Fibroblast of lung (primary cell): ENCODE data around the gene CHDH. TPM values are rescaled to one million over a fixed set of nuclear protein-coding genes. Genes with fewer than 3 reads are reported as not detected.

Source experiments
- DNase-seq, 2 donors: peaks; one replicate each; pipeline versions ENCODE4 v3.0.0 to v3.0.0-alpha.2; 2010; ENCODE audit warnings: low read depth in 2 of 2
- H2AFZ ChIP-seq: 2 replicates; pipeline ENCODE4 v1.5.1; 2012; ENCODE audit warnings: low read length, control low read depth, inconsistent platforms
- H3K27ac ChIP-seq: 2 replicates; pipeline ENCODE4 v1.5.1; 2011; ENCODE audit warnings: low read length, control low read depth; ENCODE audit not compliant: insufficient read depth
- H3K27me3 ChIP-seq: 2 replicates; pipeline ENCODE4 v1.5.1; 2011; ENCODE audit warnings: mild to moderate bottlenecking, low read length; ENCODE audit not compliant: control insufficient read depth, insufficient read depth
- H3K36me3 ChIP-seq: 2 replicates; pipeline ENCODE4 v1.5.1; 2011; ENCODE audit warnings: low read length; ENCODE audit not compliant: control insufficient read depth, insufficient read depth
- H3K4me1 ChIP-seq: 2 replicates; pipeline ENCODE4 v1.5.1; 2011; ENCODE audit warnings: low read length; ENCODE audit not compliant: control insufficient read depth, insufficient read depth; ENCODE audit errors: extremely low read depth
- H3K4me2 ChIP-seq: 2 replicates; pipeline ENCODE4 v1.5.1; 2011; ENCODE audit warnings: low read length, control low read depth; ENCODE audit not compliant: insufficient read depth; ENCODE audit errors: extremely low read depth
- H3K4me3 ChIP-seq, 4 experiments: fragments of 200-600 bp in 1 of 4; sonication (generic) in 1 of 4; replicated peaks in 1 of 4; 2 replicates each; pipeline ENCODE4 v1.5.1; 2011 to 2016; ENCODE audit warnings: low read length in 4 of 4, low read depth in 3 of 4, mild to moderate bottlenecking in 3 of 4, control low read depth in 2 of 4, inconsistent platforms in 1 of 4, mixed read lengths in 1 of 4; ENCODE audit not compliant: insufficient read depth in 1 of 4; ENCODE audit errors: control extremely low read depth in 1 of 4
- H3K79me2 ChIP-seq: 2 replicates; pipeline ENCODE4 v1.5.1; 2012; ENCODE audit warnings: mild to moderate bottlenecking, low read length, inconsistent platforms; ENCODE audit not compliant: control insufficient read depth, insufficient read depth
- H3K9ac ChIP-seq: 2 replicates; pipeline ENCODE4 v1.5.1; 2011; ENCODE audit warnings: mild to moderate bottlenecking, low read length, control low read depth; ENCODE audit not compliant: insufficient read depth
- H3K9me3 ChIP-seq: 2 replicates; pipeline ENCODE4 v1.5.1; 2012; ENCODE audit warnings: low read depth, low read length; ENCODE audit not compliant: control insufficient read depth, insufficient read depth
- H4K20me1 ChIP-seq: 2 replicates; pipeline ENCODE4 v1.5.1; 2011; ENCODE audit warnings: low read length; ENCODE audit not compliant: control insufficient read depth, insufficient read depth; ENCODE audit errors: extremely low read depth
- EZH2 ChIP-seq: IDR thresholded peaks from 2 replicates; pipeline ENCODE4 v1.5.1; 2012; ENCODE audit warnings: low read length, control low read depth, mild to moderate bottlenecking; ENCODE audit errors: missing control alignments
- polyA plus RNA-seq, 2 donors: library from polyadenylated mRNA; depleted of rRNA in 1 of 2; stranded (reverse) in 1 of 2; unstranded in 1 of 2; fragments of >200 nt; gene quantifications; 2 replicates each; pipeline ENCODE4 v1.2.1, GENCODE V29; 2011 to 2012; ENCODE audit warnings: missing spikeins in 1 of 2
- total RNA-seq: library from RNA; depleted of rRNA; stranded (reverse); fragments of >200 nt; gene quantifications from 2 replicates; pipeline ENCODE4 v1.2.1, GENCODE V29; 2014
- TF ChIP-seq, protein P1 (sequence below), 2 donors: IDR thresholded peaks in 1 of 2; conservative IDR thresholded peaks in 1 of 2; 1 replicate in 1 of 2; 2 replicates in 1 of 2; pipeline ENCODE4 v1.5.1; 2011 to 2012; ENCODE audit warnings: low read length in 2 of 2, control low read depth in 1 of 2, inconsistent platforms in 1 of 2, low read depth in 1 of 2, mild to moderate bottlenecking in 1 of 2

CHDH gene
- total and polyA plus RNA-seq, 2 donors (not counting 1 experiment from before 2014, with no cell fraction given): 0.23 to 0.83 TPM

DNA sequence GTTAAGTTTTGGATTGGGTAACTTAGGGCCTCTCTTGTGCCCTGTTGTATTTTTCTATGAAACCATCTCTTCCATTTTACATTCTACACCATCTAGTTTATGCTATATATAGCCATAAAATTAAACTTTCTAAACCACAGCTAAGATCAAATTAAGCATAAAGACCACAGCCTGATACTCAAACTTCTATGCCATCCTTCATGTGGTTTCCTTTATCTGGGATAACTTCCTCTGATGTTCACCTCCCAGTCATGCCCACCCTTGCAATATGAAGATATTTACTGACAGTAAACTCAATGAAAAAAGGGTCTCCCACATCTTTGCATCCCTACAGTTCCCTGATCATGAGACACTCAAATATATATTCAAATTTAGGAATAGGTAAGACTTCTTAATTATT, 41.2 kb upstream of the CHDH start:
- no peak overlapping the region for H3K4me2 ChIP-seq
- no peak for DNase-seq
- no peak overlapping the region for H2AFZ ChIP-seq
- no peak overlapping the region for H3K9ac ChIP-seq
- no peaks in the 10 kb centered on the region for H4K20me1 ChIP-seq
- H3K36me3 ChIP-seq: peaks cover 2% of the 10 kb centered on the region
- H3K79me2 ChIP-seq: peaks cover 24% of the 10 kb centered on the region
- H3K27ac ChIP-seq: no peak overlapping the region
- H3K9me3 ChIP-seq: no peaks in the 10 kb centered on the region
- H3K4me3 ChIP-seq: no peak overlapping the region
- peaks cover 4% of the 10 kb centered on the region for H3K4me1 ChIP-seq
- H3K27me3 ChIP-seq: no peaks in the 10 kb centered on the region
- no peak for TF ChIP-seq EZH2
- TF ChIP-seq, protein P1, sequence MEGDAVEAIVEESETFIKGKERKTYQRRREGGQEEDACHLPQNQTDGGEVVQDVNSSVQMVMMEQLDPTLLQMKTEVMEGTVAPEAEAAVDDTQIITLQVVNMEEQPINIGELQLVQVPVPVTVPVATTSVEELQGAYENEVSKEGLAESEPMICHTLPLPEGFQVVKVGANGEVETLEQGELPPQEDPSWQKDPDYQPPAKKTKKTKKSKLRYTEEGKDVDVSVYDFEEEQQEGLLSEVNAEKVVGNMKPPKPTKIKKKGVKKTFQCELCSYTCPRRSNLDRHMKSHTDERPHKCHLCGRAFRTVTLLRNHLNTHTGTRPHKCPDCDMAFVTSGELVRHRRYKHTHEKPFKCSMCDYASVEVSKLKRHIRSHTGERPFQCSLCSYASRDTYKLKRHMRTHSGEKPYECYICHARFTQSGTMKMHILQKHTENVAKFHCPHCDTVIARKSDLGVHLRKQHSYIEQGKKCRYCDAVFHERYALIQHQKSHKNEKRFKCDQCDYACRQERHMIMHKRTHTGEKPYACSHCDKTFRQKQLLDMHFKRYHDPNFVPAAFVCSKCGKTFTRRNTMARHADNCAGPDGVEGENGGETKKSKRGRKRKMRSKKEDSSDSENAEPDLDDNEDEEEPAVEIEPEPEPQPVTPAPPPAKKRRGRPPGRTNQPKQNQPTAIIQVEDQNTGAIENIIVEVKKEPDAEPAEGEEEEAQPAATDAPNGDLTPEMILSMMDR (conservative IDR thresholded peaks at IDR 0.05 in 1 of 2, IDR thresholded peaks at IDR 0.05 in 1 of 2; ENCODE audit: low read depth in 1 of 2, low read length in 2 of 2): no peak

DNA sequence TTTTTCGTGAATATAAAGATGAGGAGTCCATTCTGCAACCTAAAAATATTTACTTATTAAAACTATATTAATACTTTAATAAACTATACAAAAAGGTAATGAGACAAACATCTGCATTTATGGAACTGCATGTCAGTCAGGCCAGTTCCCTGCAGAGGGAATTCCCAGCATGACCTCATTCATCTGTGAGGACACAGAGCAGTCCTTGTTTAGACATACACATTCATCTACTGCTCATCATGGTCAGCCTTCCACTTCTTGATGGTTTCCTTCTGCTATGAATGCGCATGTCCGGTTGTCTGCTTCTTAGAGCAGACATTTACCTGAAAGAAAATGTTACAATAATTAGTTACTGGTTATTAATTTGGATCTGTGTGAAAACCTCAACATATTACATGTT, 39.0 kb upstream of the CHDH start:
- no peak overlapping the region for H2AFZ ChIP-seq
- H4K20me1 ChIP-seq: no peaks in the 10 kb centered on the region
- H3K27ac ChIP-seq: no peak overlapping the region
- H3K4me2 ChIP-seq: no peak overlapping the region
- no peak for DNase-seq
- no peak for TF ChIP-seq EZH2
- TF ChIP-seq, protein P1 (conservative IDR thresholded peaks at IDR 0.05 in 1 of 2, IDR thresholded peaks at IDR 0.05 in 1 of 2; ENCODE audit: low read depth in 1 of 2, low read length in 2 of 2): no peak
- H3K9ac ChIP-seq: no peak overlapping the region
- H3K4me1 ChIP-seq: peaks cover 9% of the 10 kb centered on the region
- H3K27me3 ChIP-seq: no peaks in the 10 kb centered on the region
- H3K79me2 ChIP-seq: peaks cover 28% of the 10 kb centered on the region
- peaks cover 2% of the 10 kb centered on the region for H3K36me3 ChIP-seq
- no peak overlapping the region for H3K4me3 ChIP-seq
- H3K9me3 ChIP-seq: no peaks in the 10 kb centered on the region

DNA sequence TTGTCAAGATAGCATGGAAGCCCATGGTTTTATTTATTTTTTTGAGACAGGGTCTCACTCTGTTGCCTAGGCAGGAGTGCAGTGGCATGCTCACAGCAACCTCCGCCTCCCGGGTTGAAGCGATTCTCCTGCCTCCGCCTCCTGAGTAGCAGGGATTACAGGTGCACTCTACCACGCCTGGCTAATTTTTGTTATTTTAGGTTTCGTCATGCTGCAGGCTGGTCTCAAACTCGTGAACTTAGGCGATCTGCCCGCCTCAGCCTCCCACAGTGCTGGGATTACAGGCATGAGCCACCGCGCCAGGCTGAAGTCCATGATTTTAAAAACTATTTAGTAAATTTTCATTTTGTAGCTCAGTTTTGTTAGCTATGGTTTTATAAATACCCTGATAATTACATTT, 38.4 kb upstream of the CHDH start:
- Histone ChIP-seq H3K27me3 (no peaks in the 10 kb centered on the region), H3K4me1 (peaks cover 6% of the 10 kb centered on the region), H3K9ac (no peak overlapping the region), H3K79me2 (peaks cover 24% of the 10 kb centered on the region), H3K27ac (no peak overlapping the region), H4K20me1 (no peaks in the 10 kb centered on the region), H3K4me2 (no peak overlapping the region), H3K36me3 (peaks cover 3% of the 10 kb centered on the region), H3K9me3 (no peaks in the 10 kb centered on the region), H2AFZ (no peak overlapping the region), H3K4me3 (no peak overlapping the region)
- no peak for DNase-seq
- TF ChIP-seq, protein P1 (conservative IDR thresholded peaks at IDR 0.05 in 1 of 2, IDR thresholded peaks at IDR 0.05 in 1 of 2; ENCODE audit: low read depth in 1 of 2, low read length in 2 of 2): no peak
- TF ChIP-seq EZH2: no peak
